Measurements from ENCODE around the gene NFATC2. TPM values are rescaled to one million over a fixed set of nuclear protein-coding genes. Genes with fewer than 3 reads are reported as not detected.

Gene NFATC2
- total and polyA plus RNA-seq, 2 of the 8 experiments (the other 6 are each of a cell fraction or from before 2014, with no cell fraction given) = 0.27 to 0.91 TPM

DNA sequence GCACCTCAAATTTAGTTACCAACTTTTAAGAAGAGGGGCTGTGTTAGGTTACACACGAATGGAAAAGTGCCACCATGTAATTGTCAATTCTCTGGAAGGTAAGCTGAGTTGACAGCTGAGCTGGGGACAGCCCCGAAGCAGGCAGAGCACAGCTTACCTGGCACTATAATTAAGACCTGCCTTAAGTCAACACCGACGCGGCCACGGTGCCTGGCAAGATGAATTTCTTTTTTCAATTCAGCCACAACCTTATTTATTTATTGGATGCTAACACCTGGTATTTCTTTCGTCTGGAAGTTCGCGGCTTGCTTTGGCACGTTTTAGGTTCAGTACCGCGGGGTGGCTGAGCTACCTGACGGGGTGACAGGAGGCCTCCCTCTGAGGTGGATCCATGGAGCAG lies 40.6 kb upstream of the NFATC2 start:
- H3K4me2 ChIP-seq (ENCODE audit: insufficient read depth in 1 of 2, low read depth in 2 of 2, low read length in 2 of 2) = no peak overlapping the region
- DNase-seq (ENCODE audit: low read depth in 1 of 2, low spot score in 2 of 2) (no peak), FAIRE-seq (no peak)
- H3K18ac ChIP-seq (ENCODE audit: extremely low read depth, low read length) = no peak overlapping the region
- H3K36me3 ChIP-seq (ENCODE audit: control insufficient read depth in 2 of 4, insufficient read depth in 4 of 4, low read length in 3 of 4) = no peaks in the 10 kb centered on the region
- H3K23me2 ChIP-seq (ENCODE audit: low read depth, low read length) = no peaks in the 10 kb centered on the region
- TF ChIP-seq EP300 (IDR thresholded peaks at IDR 0.05; ENCODE audit: borderline replicate concordance in 1 of 2, low read depth in 2 of 2, low read length in 2 of 2) = no peak
- no peak for TF ChIP-seq POLR2AphosphoS5 (IDR thresholded peaks at IDR 0.05; ENCODE audit: low read depth, low read length)
- TF ChIP-seq EGR1 (IDR thresholded peaks at IDR 0.05; ENCODE audit: borderline replicate concordance, low read depth, low read length) = no peak
- no peak for TF ChIP-seq TEAD4 (IDR thresholded peaks at IDR 0.05; ENCODE audit: low read depth, low read length)
- no peak for TF ChIP-seq SP2 (IDR thresholded peaks at IDR 0.05; ENCODE audit: low read length)
- no peak for TF ChIP-seq BRCA1 (IDR thresholded peaks at IDR 0.05; ENCODE audit: low read depth, low read length)
- no peak for TF ChIP-seq SAP30 (IDR thresholded peaks at IDR 0.05; ENCODE audit: insufficient read depth, insufficient replicate concordance, low read length)
- no peak for TF ChIP-seq RAD21 (IDR thresholded peaks at IDR 0.05 in 1 of 2, conservative IDR thresholded peaks at IDR 0.05 in 1 of 2; ENCODE audit: low read depth in 2 of 2, low read length in 2 of 2)
- TF ChIP-seq, protein P1, sequence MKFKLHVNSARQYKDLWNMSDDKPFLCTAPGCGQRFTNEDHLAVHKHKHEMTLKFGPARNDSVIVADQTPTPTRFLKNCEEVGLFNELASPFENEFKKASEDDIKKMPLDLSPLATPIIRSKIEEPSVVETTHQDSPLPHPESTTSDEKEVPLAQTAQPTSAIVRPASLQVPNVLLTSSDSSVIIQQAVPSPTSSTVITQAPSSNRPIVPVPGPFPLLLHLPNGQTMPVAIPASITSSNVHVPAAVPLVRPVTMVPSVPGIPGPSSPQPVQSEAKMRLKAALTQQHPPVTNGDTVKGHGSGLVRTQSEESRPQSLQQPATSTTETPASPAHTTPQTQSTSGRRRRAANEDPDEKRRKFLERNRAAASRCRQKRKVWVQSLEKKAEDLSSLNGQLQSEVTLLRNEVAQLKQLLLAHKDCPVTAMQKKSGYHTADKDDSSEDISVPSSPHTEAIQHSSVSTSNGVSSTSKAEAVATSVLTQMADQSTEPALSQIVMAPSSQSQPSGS (IDR thresholded peaks at IDR 0.05; ENCODE audit: low read length) = no peak
- H3K56ac ChIP-seq (replicated peaks; ENCODE audit: insufficient read length, low read depth, low read length) = no peak overlapping the region
- H3K79me1 ChIP-seq (ENCODE audit: low read depth, low read length) = no peaks in the 10 kb centered on the region
- H3K27ac ChIP-seq (ENCODE audit: low read depth, low read length) = no peak overlapping the region
- H3K27me3 ChIP-seq (replicated peaks in 1 of 4; ENCODE audit: control insufficient read depth in 3 of 4, extremely low read depth in 1 of 4, insufficient read depth in 3 of 4, low read length in 3 of 4) = no peaks in the 10 kb centered on the region
- no peak overlapping the region for H3K4me3 ChIP-seq (ENCODE audit: extremely low read depth in 1 of 4, insufficient read depth in 2 of 4, low read depth in 3 of 4, low read length in 4 of 4)
- no peak overlapping the region for H2BK120ac ChIP-seq (replicated peaks; ENCODE audit: low read depth, low read length)
- H3K4ac ChIP-seq (replicated peaks; ENCODE audit: insufficient read length, low read depth, low read length) = no peak overlapping the region
- CTCF ChIA-PET (ENCODE audit: partially characterized antibody) = interaction anchor here (0.6 to 1.3 kb wide), 5 partner anchors 12 to 601 kb away, joined by 3 to 8 read pairs (median 4); no protein-coding TSS in a partner anchor
- POLR2A ChIA-PET (ENCODE audit: partially characterized antibody) = no interaction called here
- H3K4me1 ChIP-seq (replicated peaks in 1 of 4; ENCODE audit: control insufficient read depth in 3 of 4, insufficient read depth in 4 of 4, low read length in 3 of 4) = no peaks in the 10 kb centered on the region
- no peak overlapping the region for H2BK12ac ChIP-seq (ENCODE audit: low read depth, low read length)
- no peak overlapping the region for H2BK20ac ChIP-seq (ENCODE audit: low read length)
- H3K23ac ChIP-seq (ENCODE audit: insufficient read length) = no peak overlapping the region
- no peak overlapping the region for H4K8ac ChIP-seq (ENCODE audit: extremely low read depth, insufficient read depth, low read length)
- no peaks in the 10 kb centered on the region for H4K20me1 ChIP-seq (replicated peaks in 1 of 2; ENCODE audit: control insufficient read depth in 1 of 2, insufficient read depth in 2 of 2, low read length in 2 of 2)
- H2BK5ac ChIP-seq (ENCODE audit: low read depth, low read length) = no peak overlapping the region
- H3K14ac ChIP-seq (ENCODE audit: insufficient read length) = no peak overlapping the region
- no peak overlapping the region for H3K9ac ChIP-seq (replicated peaks in 1 of 4; ENCODE audit: extremely low read depth in 1 of 4, low read depth in 3 of 4, low read length in 3 of 4)
- H4K5ac ChIP-seq (ENCODE audit: insufficient read length, low read depth, low read length) = no peak overlapping the region
- no peaks in the 10 kb centered on the region for H3K79me2 ChIP-seq (ENCODE audit: control insufficient read depth in 1 of 2, insufficient read depth in 2 of 2, low read length in 2 of 2)
- H2AK5ac ChIP-seq (ENCODE audit: low read depth, low read length) = no peak overlapping the region
- no peak overlapping the region for H4K91ac ChIP-seq (replicated peaks; ENCODE audit: insufficient read length, low read length)
- WGBS, 2 experiments (ENCODE audit: extremely low coverage in 1 of 2, insufficient coverage in 1 of 2, insufficient read length in 1 of 2, insufficient replicate concordance in 2 of 2, low coverage in 1 of 2, low lambda C conversion rate in 2 of 2, missing lambda C conversion rate in 1 of 2) = 93% methylated on average over 13 of the region's 13 CpGs; no CpG with 5 or more reads in 1 of the 2 experiments
- no peak overlapping the region for H2AFZ ChIP-seq (ENCODE audit: low read length)
- H3K9me3 ChIP-seq (ENCODE audit: insufficient read depth in 2 of 2, low read depth in 1 of 2, low read length in 1 of 2) = no peaks in the 10 kb centered on the region
- H2BK15ac ChIP-seq (ENCODE audit: low read length) = no peak overlapping the region
